A673 (cell line): ENCODE results near the gene CTNNA2.

Experiments
- EZH2 ChIP-seq: fragments of 200-600 bp; sonication (generic); IDR thresholded peaks from 2 replicates; pipeline ENCODE4 v1.6.1; 2017; ENCODE audit warnings: borderline replicate concordance, low read depth, mild to moderate bottlenecking, mixed read lengths, antibody characterized with exemption, low read length; ENCODE audit not compliant: poor library complexity, severe bottlenecking
- TF ChIP-seq, protein P1 (sequence below): fragments of 300-800, 200-600 bp; sonication (generic); conservative IDR thresholded peaks from 2 replicates; pipeline ENCODE4 v1.5.1; 2017; ENCODE audit warnings: low read depth, mild to moderate bottlenecking, antibody characterized with exemption, low read length, moderate library complexity, mixed read lengths

DNA sequence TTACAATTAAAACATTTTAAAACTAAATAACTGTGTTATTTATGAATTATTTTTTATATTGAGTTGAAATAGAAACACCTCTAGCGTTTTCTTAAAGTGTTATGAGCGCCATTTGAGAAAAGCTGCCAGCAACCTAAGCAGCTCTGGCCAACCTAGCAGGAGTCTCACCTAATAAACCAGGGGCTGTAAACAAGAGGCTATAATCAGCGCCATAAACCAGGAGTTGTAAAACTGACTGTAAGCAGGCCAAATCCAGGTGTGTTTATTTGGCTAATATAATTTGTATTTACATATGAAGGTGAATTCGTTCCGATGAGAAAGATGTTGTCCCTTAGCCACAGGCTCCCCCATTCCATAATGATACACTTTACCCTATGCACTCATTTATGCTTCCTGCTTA, 757.0 kb downstream of the CTNNA2 start:
- TF ChIP-seq, protein P1, sequence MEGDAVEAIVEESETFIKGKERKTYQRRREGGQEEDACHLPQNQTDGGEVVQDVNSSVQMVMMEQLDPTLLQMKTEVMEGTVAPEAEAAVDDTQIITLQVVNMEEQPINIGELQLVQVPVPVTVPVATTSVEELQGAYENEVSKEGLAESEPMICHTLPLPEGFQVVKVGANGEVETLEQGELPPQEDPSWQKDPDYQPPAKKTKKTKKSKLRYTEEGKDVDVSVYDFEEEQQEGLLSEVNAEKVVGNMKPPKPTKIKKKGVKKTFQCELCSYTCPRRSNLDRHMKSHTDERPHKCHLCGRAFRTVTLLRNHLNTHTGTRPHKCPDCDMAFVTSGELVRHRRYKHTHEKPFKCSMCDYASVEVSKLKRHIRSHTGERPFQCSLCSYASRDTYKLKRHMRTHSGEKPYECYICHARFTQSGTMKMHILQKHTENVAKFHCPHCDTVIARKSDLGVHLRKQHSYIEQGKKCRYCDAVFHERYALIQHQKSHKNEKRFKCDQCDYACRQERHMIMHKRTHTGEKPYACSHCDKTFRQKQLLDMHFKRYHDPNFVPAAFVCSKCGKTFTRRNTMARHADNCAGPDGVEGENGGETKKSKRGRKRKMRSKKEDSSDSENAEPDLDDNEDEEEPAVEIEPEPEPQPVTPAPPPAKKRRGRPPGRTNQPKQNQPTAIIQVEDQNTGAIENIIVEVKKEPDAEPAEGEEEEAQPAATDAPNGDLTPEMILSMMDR: no peak
- TF ChIP-seq EZH2: no peak
